WI38 (cell line): ENCODE results near the gene NAV3.

ENCODE experiments used
- H3K4me3 ChIP-seq: 2 replicates; pipeline ENCODE4 v1.5.1; 2011; ENCODE audit warnings: low read depth, mild to moderate bottlenecking, control low read depth, low read length
- TF ChIP-seq, protein P1 (sequence below): IDR thresholded peaks from 2 replicates; pipeline ENCODE4 v1.5.1; 2012; ENCODE audit warnings: low read depth, mild to moderate bottlenecking, control low read depth, low read length

Gene NAV3

DNA sequence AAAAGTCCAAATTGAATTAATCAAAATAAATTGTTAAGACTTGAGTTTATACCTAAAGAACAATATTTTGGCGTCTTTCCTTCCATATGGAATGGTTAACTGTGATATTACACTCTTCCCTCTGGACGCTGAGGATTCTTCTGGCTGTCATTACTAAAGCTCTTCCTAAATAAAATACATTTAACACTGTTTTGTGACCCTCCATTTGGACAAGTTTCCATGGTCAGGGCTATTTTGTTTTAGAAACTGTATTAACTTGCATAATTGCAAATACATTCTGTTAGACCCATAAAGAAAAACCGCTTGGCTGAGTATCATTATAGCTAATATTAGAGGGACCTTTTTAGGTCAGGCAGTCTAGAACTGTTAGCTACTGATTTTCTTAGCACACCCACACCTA, 87.4 kb downstream of the NAV3 start:
- TF ChIP-seq, protein P1, sequence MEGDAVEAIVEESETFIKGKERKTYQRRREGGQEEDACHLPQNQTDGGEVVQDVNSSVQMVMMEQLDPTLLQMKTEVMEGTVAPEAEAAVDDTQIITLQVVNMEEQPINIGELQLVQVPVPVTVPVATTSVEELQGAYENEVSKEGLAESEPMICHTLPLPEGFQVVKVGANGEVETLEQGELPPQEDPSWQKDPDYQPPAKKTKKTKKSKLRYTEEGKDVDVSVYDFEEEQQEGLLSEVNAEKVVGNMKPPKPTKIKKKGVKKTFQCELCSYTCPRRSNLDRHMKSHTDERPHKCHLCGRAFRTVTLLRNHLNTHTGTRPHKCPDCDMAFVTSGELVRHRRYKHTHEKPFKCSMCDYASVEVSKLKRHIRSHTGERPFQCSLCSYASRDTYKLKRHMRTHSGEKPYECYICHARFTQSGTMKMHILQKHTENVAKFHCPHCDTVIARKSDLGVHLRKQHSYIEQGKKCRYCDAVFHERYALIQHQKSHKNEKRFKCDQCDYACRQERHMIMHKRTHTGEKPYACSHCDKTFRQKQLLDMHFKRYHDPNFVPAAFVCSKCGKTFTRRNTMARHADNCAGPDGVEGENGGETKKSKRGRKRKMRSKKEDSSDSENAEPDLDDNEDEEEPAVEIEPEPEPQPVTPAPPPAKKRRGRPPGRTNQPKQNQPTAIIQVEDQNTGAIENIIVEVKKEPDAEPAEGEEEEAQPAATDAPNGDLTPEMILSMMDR: no peak
- H3K4me3 ChIP-seq: no peak overlapping the region

DNA sequence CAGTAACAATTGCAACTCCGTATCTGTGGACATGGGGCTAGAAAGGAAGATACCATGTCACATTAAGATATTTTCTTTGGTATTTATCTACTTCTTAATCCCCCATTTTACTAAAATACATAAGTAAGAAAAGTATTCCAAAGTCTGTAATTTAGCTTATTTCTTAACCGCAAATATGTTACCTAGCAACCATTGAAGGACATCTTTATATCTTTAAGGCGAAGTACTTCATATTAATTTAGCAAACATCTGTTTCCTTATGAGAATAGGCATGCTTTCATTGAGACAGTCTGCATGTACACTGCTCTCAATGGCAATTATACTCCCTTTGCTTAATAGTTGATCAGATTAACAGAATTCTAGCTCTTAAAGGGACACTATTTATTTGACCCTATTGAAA, 88.8 kb downstream of the NAV3 start:
- H3K4me3 ChIP-seq: no peak overlapping the region
- TF ChIP-seq, protein P1: no peak

DNA sequence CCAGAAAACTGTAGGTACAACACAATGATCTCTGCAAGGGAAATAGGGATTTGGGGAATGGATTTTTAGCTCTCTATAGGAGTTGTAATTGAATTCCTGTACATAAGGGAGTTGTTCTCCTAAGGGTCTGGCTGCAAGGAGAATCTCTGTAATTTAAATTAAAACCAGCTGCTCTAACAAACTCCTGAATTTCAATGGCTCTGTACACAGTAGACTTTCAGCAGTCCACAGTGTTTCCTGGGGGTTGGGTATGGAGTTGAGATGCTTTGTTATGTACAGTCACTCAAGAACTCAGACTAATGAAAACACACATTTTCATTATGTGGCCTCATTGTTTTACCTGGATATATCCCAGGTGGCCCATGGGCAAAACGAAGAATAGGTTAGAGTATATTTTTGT, 93.2 kb downstream of the NAV3 start:
- TF ChIP-seq, protein P1: no peak
- no peak overlapping the region for H3K4me3 ChIP-seq

DNA sequence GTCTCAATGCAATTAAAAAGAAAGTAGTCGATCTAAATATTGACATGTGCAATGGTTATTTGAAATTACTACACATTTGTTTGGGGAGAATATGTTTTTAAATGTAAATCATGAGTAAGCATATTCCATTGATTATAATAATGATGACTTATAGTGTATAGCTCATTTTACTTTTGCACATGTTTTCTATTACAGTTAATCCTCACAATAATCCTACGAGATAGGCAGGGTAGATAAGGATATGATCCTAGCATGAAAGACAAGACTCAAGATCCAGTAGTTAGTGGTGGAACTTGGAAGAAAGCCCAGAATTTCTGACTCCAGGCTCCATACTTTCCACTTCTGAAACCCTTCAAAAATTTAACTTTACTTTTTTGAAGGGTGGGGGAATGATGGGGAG, 94.0 kb downstream of the NAV3 start:
- TF ChIP-seq, protein P1: no peak
- no peak overlapping the region for H3K4me3 ChIP-seq

- H3K4me3 ChIP-seq: no peak overlapping the region
- TF ChIP-seq, protein P1: peak; percentile 99
Observed at GRCh38 chr12:77925536-77926108, 94.9 kb downstream of the NAV3 start.

DNA sequence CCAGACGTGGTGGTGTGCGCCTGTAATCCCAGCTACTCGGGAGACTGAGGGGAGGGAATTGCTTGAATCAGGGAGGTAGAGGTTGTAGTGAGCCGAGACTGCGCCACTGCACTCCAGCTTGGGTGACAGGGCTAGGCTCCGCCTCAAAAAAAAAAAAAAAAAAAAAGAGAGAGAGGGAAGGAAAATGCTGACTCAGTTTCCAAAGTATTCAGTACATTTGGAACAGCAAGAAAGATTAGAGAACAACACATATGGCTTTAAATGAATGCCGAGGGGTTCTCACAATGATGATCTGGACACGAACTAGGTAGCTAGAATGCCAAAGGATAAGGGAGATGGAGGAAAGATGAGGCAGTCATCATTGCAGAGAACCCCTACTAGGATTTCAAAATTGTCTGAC, 97.4 kb downstream of the NAV3 start:
- TF ChIP-seq, protein P1: no peak
- no peak overlapping the region for H3K4me3 ChIP-seq

DNA sequence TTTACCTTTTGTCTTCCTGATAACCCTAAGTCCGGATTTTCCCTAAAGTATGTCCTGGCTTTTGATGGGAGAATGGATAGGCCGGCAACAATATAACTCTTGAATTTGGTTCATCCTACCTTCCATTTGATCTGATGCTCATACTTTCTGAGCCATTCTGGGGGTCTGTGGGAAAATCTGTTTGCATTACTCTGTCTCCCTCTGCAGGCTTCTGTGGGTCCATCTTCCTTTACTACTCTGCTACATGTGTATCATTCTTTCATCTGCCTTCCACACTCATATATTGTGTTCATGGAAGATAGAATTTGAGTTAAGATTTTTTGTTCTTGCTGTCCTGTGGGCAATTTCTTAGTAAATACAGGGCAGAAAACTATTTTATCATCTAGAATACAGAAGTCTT, 101.5 kb downstream of the NAV3 start:
- TF ChIP-seq, protein P1: no peak
- no peak overlapping the region for H3K4me3 ChIP-seq
